Fibroblast of villous mesenchyme (primary cell): Measurements from ENCODE around the gene RELA. TPM values are rescaled to one million over a fixed set of nuclear protein-coding genes. Genes with fewer than 3 reads are reported as not detected.

ENCODE experiments used
- DNase-seq: peaks from one replicate; pipeline ENCODE4 v3.0.0-alpha.2; 2010; ENCODE audit warnings: low read depth
- H3K4me3 ChIP-seq: 2 replicates; pipeline ENCODE4 v1.5.1; 2011; ENCODE audit warnings: low read depth, mild to moderate bottlenecking, low read length
- total RNA-seq: library from RNA; depleted of rRNA; stranded (reverse); fragments of >200 nt; gene quantifications from 2 replicates; pipeline ENCODE4 v1.2.3, GENCODE V29; 2012
- TF ChIP-seq, protein P1 (sequence below): IDR thresholded peaks from 2 replicates; pipeline ENCODE4 v1.5.1; 2012; ENCODE audit warnings: low read depth, mild to moderate bottlenecking, low read length; ENCODE audit not compliant: insufficient read depth

The RELA gene
- total RNA-seq, 1 donor: 24.2 TPM

GRCh38 chr11:65620666-65621065 lies 42.0 kb downstream of the RELA start:
- no peak for DNase-seq
- no peak overlapping the region for H3K4me3 ChIP-seq
- TF ChIP-seq, protein P1, sequence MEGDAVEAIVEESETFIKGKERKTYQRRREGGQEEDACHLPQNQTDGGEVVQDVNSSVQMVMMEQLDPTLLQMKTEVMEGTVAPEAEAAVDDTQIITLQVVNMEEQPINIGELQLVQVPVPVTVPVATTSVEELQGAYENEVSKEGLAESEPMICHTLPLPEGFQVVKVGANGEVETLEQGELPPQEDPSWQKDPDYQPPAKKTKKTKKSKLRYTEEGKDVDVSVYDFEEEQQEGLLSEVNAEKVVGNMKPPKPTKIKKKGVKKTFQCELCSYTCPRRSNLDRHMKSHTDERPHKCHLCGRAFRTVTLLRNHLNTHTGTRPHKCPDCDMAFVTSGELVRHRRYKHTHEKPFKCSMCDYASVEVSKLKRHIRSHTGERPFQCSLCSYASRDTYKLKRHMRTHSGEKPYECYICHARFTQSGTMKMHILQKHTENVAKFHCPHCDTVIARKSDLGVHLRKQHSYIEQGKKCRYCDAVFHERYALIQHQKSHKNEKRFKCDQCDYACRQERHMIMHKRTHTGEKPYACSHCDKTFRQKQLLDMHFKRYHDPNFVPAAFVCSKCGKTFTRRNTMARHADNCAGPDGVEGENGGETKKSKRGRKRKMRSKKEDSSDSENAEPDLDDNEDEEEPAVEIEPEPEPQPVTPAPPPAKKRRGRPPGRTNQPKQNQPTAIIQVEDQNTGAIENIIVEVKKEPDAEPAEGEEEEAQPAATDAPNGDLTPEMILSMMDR: no peak

DNA sequence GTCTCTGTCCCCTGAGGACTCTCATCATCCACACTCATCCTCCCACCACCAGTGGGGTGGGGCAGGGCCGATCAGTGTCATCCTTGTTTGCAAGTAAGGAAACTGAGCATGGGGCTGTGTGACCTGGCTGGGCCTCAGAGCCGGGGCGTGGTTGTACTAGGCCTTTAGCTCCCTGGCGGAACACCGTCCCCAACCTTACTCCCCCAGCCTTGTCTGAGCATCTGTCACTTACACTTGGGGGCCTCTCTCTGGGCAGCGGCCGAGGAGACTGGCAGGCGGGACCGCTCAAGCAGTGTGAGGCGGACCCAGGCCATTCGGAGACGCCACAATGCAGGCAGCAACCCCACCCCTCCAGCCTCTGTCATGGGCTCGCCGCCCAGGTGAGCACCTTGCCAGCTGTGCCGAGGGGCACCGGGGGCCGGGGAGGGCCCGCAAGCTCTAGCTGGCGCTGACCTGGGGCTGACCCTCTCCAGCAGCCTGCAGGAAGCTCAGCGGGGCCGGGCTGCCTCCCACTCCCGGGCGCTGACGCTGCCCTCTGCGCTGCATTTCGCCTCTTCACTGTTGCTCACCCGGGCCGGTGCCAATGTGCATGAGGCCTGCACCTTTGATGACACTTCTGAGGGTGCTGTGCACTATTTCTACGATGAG lies 43.3 kb downstream of the RELA start:
- no peak for DNase-seq
- TF ChIP-seq, protein P1: no peak

GRCh38 chr11:65618763-65619162 lies 44.0 kb downstream of the RELA start:
- DNase-seq: no peak

More for the DNA sequence above, 43.3 kb downstream of the RELA start:
- H3K4me3 ChIP-seq: no peak overlapping the region

GRCh38 chr11:65617990-65618751 lies 44.5 kb downstream of the RELA start:
- DNase-seq: no peak
- no peak overlapping the region for H3K4me3 ChIP-seq
- TF ChIP-seq, protein P1: no peak

More at GRCh38 chr11:65618763-65619162, 44.0 kb downstream of the RELA start:
- TF ChIP-seq, protein P1: no peak
- H3K4me3 ChIP-seq: no peak overlapping the region

- TF ChIP-seq, protein P1: no peak
- no peak overlapping the region for H3K4me3 ChIP-seq
- no peak for DNase-seq
These were observed 45.4 kb downstream of the RELA start for GRCh38 chr11:65617136-65617850.

GRCh38 chr11:65616575-65617001 lies 46.1 kb downstream of the RELA start:
- H3K4me3 ChIP-seq: peak overlapping the region; percentile 92
- peak; percentile 7 for DNase-seq
- TF ChIP-seq, protein P1: no peak
